K562 (cell line): ENCODE results near the gene INPP5K. TPM values are rescaled to one million over a fixed set of nuclear protein-coding genes. Genes with fewer than 3 reads are reported as not detected.

Experiments used
- ATAC-seq: fragments of 200-7000 bp; cut with Tn5 transposase; 3 replicates; pipeline ENCODE4 v1.9.1; 2020; ENCODE audit warnings: moderate library complexity
- BruUV-seq: library from RNA; stranded (reverse); fragments of 400-500 nt; replicated peaks from 2 replicates; lab custom pipeline; 2021; lab: Mats Ljungman, UMichigan
- CTCF ChIA-PET: fragments of 300-600 bp; formaldehyde crosslinking; extraction: SDS; loops from one replicate; lab custom pipeline; 2021; ENCODE audit warnings: low intra/inter-chr PET ratio; lab: Yijun Ruan, JAX
- POLR2A ChIA-PET: fragments of 300-600, 350-650 bp; sonication (Branson Sonifier 250); formaldehyde crosslinking; extraction: SDS; loops from one replicate; lab custom pipeline; 2021; ENCODE audit warnings: antibody characterized with exemption, inconsistent platforms; lab: Yijun Ruan, JAX
- DNase-seq, 4 experiments: peaks; one replicate each; pipeline versions ENCODE4 v3.0.0 to v3.0.0-alpha.2; 2011 to 2018; ENCODE audit warnings: low spot score in 3 of 4, mixed read lengths in 3 of 4; ENCODE audit errors: extremely low read depth in 1 of 4
- FAIRE-seq: peaks from 2 replicates; lab custom pipeline; 2011; peaks lifted over from hg19 to GRCh38; lab: Jason Lieb, UNC
- H2AFZ ChIP-seq: 2 replicates; pipeline ENCODE4 v1.6.0; 2011; ENCODE audit warnings: low read depth, low read length, control low read depth, inconsistent platforms
- H3K27ac ChIP-seq: fragments of 200-600 bp; 3 replicates; pipeline ENCODE4 v1.8.0; 2011; ENCODE audit warnings: low read depth, mild to moderate bottlenecking, control low read depth, inconsistent platforms, low read length, moderate library complexity, mixed read lengths; ENCODE audit errors: extremely low read depth
- H3K27me3 ChIP-seq, 2 experiments: fragments of 300-600 bp in 1 of 2; 2 replicates in 1 of 2; 3 replicates in 1 of 2; pipeline versions ENCODE4 v1.6.0 to v1.8.0; 2011; ENCODE audit warnings: inconsistent platforms in 2 of 2, low read length in 2 of 2, mild to moderate bottlenecking in 1 of 2, mixed read lengths in 1 of 2, moderate library complexity in 1 of 2; ENCODE audit not compliant: control insufficient read depth in 2 of 2, insufficient read depth in 2 of 2
- H3K36me3 ChIP-seq: fragments of 300-600 bp; 3 replicates; pipeline ENCODE4 v1.8.0; 2011; ENCODE audit warnings: mild to moderate bottlenecking, low read length, inconsistent platforms; ENCODE audit not compliant: control insufficient read depth, insufficient read depth
- H3K4me1 ChIP-seq, 2 experiments: fragments of 200-600 bp in 1 of 2; replicated peaks in 1 of 2; 2 replicates in 1 of 2; 3 replicates in 1 of 2; pipeline versions ENCODE4 v1.5.1 to v1.8.0; 2011; ENCODE audit warnings: inconsistent platforms in 2 of 2, low read length in 2 of 2, mild to moderate bottlenecking in 1 of 2, mixed read lengths in 1 of 2, moderate library complexity in 1 of 2; ENCODE audit not compliant: control insufficient read depth in 2 of 2, insufficient read depth in 2 of 2
- H3K4me2 ChIP-seq: 2 replicates; pipeline ENCODE4 v1.6.1; 2011; ENCODE audit warnings: low read length, control low read depth, inconsistent platforms, mixed read lengths; ENCODE audit not compliant: insufficient read depth
- H3K4me3 ChIP-seq: fragments of 200-600 bp; sonication (generic), shearing (Covaris generic); 2 replicates; pipeline ENCODE4 v1.5.1; 2016; ENCODE audit warnings: control low read depth, inconsistent platforms
- H3K79me2 ChIP-seq: fragments of 200-600 bp; 3 replicates; pipeline ENCODE4 v1.8.0; 2011; ENCODE audit warnings: low read length, inconsistent platforms; ENCODE audit not compliant: control insufficient read depth, insufficient read depth
- H3K9ac ChIP-seq, 2 experiments: 2 replicates each; pipeline versions ENCODE4 v1.6.0 to v1.6.1; 2011; ENCODE audit warnings: low read depth in 2 of 2, low read length in 2 of 2, control low read depth in 1 of 2, inconsistent platforms in 1 of 2, mild to moderate bottlenecking in 1 of 2, mixed read lengths in 1 of 2; ENCODE audit not compliant: insufficient read depth in 1 of 2
- H3K9me1 ChIP-seq: one replicate; pipeline ENCODE4 v1.6.0; 2011; ENCODE audit warnings: inconsistent platforms, mild to moderate bottlenecking, low read length, moderate library complexity; ENCODE audit not compliant: control insufficient read depth, insufficient read depth
- H3K9me3 ChIP-seq: replicated peaks from 2 replicates; pipeline ENCODE4 v1.5.1; 2011; ENCODE audit warnings: low read depth, low read length, inconsistent platforms; ENCODE audit not compliant: control insufficient read depth, insufficient read depth
- H4K20me1 ChIP-seq: replicated peaks from 2 replicates; pipeline ENCODE4 v1.6.1; 2011; ENCODE audit warnings: low read length, inconsistent platforms, mixed read lengths; ENCODE audit not compliant: control insufficient read depth, insufficient read depth
- HOXB6 ChIP-seq: fragments of 250-450 bp; sonication (Bioruptor Pico); IDR thresholded peaks from 2 replicates; pipeline ENCODE4 v1.5.1; 2022; ENCODE audit warnings: mild to moderate bottlenecking, borderline replicate concordance
- LARP7 ChIP-seq: fragments of 450-650 bp; IDR thresholded peaks from 2 replicates; pipeline ENCODE4 v1.6.1; 2016
- MAFK ChIP-seq: IDR thresholded peaks from 2 replicates; pipeline ENCODE4 v1.6.1; 2011; ENCODE audit warnings: low read length, improper control_type of control experiment
- MTA1 ChIP-seq: fragments of 450-650 bp; IDR thresholded peaks from 2 replicates; pipeline ENCODE4 v1.6.1; 2017; ENCODE audit warnings: borderline replicate concordance
- PHB2 ChIP-seq: fragments of 450-650 bp; IDR thresholded peaks from 2 replicates; pipeline ENCODE4 v1.6.1; 2017; ENCODE audit warnings: low read depth
- RB1 ChIP-seq: fragments of 450-650 bp; IDR thresholded peaks from 2 replicates; pipeline ENCODE4 v1.6.1; 2017; ENCODE audit warnings: low read depth, mild to moderate bottlenecking
- SUPT5H ChIP-seq: fragments of 450-650 bp; IDR thresholded peaks from 2 replicates; pipeline ENCODE4 v1.6.1; 2016
- TAF7 ChIP-seq: fragments of 450-650 bp; IDR thresholded peaks from 2 replicates; pipeline ENCODE4 v1.6.1; 2016; ENCODE audit warnings: missing genetic modification characterization, missing compliant biosample characterization
- ZNF133 ChIP-seq: fragments of 250-450 bp; sonication (Bioruptor Pico); IDR thresholded peaks from 2 replicates; pipeline ENCODE4 v1.4.0; 2020; ENCODE audit warnings: mild to moderate bottlenecking
- ZNF586 ChIP-seq: fragments of 450-650 bp; formaldehyde crosslinking; conservative IDR thresholded peaks from 2 replicates; pipeline ENCODE4 v1.4.0; 2020; ENCODE audit warnings: mild to moderate bottlenecking, moderate library complexity
- WGBS: fragments of 100-300 bp; shearing (Covaris generic); methylation state at CpG from one replicate; pipeline ENCODE4 v1.1.6; 2016; ENCODE audit warnings: low coverage, mixed read lengths; ENCODE audit not compliant: insufficient coverage; ENCODE audit errors: missing lambda C conversion rate; 5-methylcytosine and 5-hydroxymethylcytosine counted together
- in situ Hi-C: fragments of 300-500 bp; cut with MboI; formaldehyde crosslinking; loops from 4 replicates; pipeline ENCODE4 v1.15.0; 2018; ENCODE audit warnings: inconsistent platforms, mixed read lengths
- intact Hi-C: fragments of 100-400 bp; cut with micrococcal nuclease; formaldehyde crosslinking; loops from 2 replicates; pipeline ENCODE4 v1.14.2; 2022
- polyA plus RNA-seq, 8 experiments: library from polyadenylated mRNA; depleted of rRNA in 4 of 8; stranded (reverse) in 5 of 8; unstranded in 3 of 8; fragments of >200 nt; fragmentation: Nextera tagmentation in 2 of 8; fragmentation: Illumina TruSeq in 1 of 8; extraction: Ambion mirVana in 2 of 8; extraction: Trizol in 1 of 8; gene quantifications; 2 replicates each; pipeline versions ENCODE4 v1.2.1 to v1.2.3, GENCODE V29; 2011 to 2014; ENCODE audit warnings: inconsistent platforms in 1 of 8, missing spikeins in 1 of 8
- total RNA-seq, 7 experiments: library from RNA; depleted of rRNA in 6 of 7; stranded (reverse); fragments of >200 nt in 6 of 7; fragmentation: Illumina TruSeq in 2 of 7; extraction: Trizol in 2 of 7; gene quantifications; 2 replicates each; pipeline versions ENCODE4 v1.2.1 to v1.2.3, GENCODE V29; 2011 to 2021; ENCODE audit warnings: low replicate concordance in 1 of 7
- TF ChIP-seq, protein P1 (sequence below): sonication (generic); formaldehyde crosslinking; IDR thresholded peaks from 2 replicates; pipeline ENCODE4 v1.8.1; 2023; ENCODE audit warnings: mild to moderate bottlenecking, missing genetic modification reagents

The INPP5K gene
- total and polyA plus RNA-seq, 9 of the 15 experiments (the other 6 are each of a cell fraction or from before 2014, with no cell fraction given) = 0.63 to 15.1 (median 10.1) TPM

DNA sequence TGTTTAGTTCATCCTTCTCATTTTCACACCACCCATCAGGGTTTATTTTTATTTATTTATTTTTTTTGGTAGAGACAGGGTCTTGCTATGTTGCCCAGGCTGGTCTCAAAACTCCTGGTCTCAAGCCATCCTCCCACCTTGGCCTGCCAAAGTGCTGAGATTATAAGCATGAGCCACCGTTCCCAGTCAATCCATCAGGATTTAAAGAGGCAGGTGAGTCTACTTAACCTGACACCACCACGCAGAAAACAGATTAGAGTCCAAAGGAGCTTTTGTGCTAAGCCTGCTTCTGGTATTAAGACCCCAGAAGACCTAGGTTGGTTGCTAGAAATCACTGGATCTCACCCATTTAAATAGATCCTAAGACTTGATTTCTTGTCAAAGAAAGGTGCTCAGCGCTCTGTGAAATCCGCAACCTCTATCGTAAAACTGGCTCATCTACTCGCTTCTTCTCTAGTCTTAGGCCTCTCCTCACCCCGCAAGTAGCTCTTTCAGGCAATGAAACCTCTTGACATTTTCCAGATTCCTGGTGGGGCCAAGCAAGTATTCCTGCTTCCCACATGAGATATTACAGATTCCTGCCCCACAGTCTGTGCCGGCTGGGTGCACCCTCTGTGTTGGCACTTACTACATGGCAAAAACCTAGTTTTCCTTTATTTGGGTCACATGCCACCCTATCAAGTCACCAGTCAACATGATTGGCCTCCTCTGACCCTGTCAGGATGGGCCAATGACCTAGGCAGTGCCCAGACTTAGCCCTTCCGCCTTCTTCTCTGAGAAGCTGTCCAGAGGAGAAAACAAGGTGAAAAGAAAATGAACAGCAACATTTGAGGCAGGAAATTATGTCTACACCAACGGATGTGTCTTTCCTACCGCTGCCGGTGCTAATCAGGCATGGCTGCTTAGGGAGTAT, 37.2 kb upstream of the INPP5K start:
- H2AFZ ChIP-seq = no peak overlapping the region
- BruUV-seq = no TSS peak
- in situ Hi-C loops = no loop called here
- H3K9me1 ChIP-seq = no peaks in the 10 kb centered on the region
- no peak overlapping the region for H3K4me3 ChIP-seq
- no peak overlapping the region for H3K9ac ChIP-seq
- TF ChIP-seq TAF7 (no peak), MTA1 (no peak)
- CTCF ChIA-PET = no interaction called here
- no peak overlapping the region for H3K4me2 ChIP-seq
- H3K27me3 ChIP-seq = no peaks in the 10 kb centered on the region
- H3K4me1 ChIP-seq = peaks cover 11 to 35% of the 10 kb centered on the region in 2 experiments; a peak in 4 of 5 replicates
- no peak for FAIRE-seq
- ATAC-seq = no peak
- no peak overlapping the region for H3K27ac ChIP-seq
- DNase-seq = no peak
- peaks cover 7% of the 10 kb centered on the region for H4K20me1 ChIP-seq
- WGBS = 96% methylated on average over 12 of the region's 12 CpGs
- intact Hi-C loops = no loop called here
- H3K79me2 ChIP-seq = peaks cover 5% of the 10 kb centered on the region
- POLR2A ChIA-PET = interaction anchor here (0.7 to 0.9 kb wide), 2 partner anchors 38 to 161 kb away, joined by 3 read pairs; no protein-coding TSS in a partner anchor
- H3K9me3 ChIP-seq = no peaks in the 10 kb centered on the region; the same call in 1 of the 2 replicates
- peaks cover 62% of the 10 kb centered on the region; the same call in 2 of the 3 replicates for H3K36me3 ChIP-seq

DNA sequence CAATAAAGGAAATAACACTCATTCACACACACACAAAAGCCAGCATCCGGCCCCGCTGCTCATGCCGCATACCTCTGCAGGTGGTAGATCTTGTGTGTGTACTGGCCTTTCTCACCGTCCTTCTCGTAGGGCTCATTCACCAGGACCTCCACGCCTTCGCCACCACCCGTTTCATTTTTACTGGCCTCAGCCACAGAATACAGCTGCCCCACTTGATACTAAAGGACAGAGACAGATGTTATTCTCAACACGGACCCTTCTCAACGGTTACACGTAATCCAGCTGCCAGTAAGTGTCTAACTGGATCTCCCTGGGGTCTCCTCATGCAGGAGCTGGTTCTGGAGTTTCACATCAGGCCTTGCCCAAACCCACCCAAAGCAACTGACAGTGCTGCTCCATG, 36.5 kb upstream of the INPP5K start:
- no peak overlapping the region for H3K9ac ChIP-seq
- peaks cover 12 to 40% of the 10 kb centered on the region in 2 experiments; a peak in 4 of 5 replicates for H3K4me1 ChIP-seq
- ATAC-seq (no peak), DNase-seq (no peak), FAIRE-seq (no peak)
- no peak overlapping the region for H2AFZ ChIP-seq
- ChIA-PET POLR2A (no interaction called here), CTCF (no interaction called here)
- TF ChIP-seq, protein P1, sequence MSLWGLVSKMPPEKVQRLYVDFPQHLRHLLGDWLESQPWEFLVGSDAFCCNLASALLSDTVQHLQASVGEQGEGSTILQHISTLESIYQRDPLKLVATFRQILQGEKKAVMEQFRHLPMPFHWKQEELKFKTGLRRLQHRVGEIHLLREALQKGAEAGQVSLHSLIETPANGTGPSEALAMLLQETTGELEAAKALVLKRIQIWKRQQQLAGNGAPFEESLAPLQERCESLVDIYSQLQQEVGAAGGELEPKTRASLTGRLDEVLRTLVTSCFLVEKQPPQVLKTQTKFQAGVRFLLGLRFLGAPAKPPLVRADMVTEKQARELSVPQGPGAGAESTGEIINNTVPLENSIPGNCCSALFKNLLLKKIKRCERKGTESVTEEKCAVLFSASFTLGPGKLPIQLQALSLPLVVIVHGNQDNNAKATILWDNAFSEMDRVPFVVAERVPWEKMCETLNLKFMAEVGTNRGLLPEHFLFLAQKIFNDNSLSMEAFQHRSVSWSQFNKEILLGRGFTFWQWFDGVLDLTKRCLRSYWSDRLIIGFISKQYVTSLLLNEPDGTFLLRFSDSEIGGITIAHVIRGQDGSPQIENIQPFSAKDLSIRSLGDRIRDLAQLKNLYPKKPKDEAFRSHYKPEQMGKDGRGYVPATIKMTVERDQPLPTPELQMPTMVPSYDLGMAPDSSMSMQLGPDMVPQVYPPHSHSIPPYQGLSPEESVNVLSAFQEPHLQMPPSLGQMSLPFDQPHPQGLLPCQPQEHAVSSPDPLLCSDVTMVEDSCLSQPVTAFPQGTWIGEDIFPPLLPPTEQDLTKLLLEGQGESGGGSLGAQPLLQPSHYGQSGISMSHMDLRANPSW = no peak
- TF ChIP-seq MAFK (no peak), SUPT5H (no peak), HOXB6 (CRISPR knock-in tag) (no peak), ZNF133 (CRISPR knock-in tag) (no peak), ZNF586 (CRISPR knock-in tag) (no peak), RB1 (no peak), PHB2 (no peak), LARP7 (no peak)
- intact Hi-C loops = no loop called here
- peaks cover 64% of the 10 kb centered on the region; the same call in 2 of the 3 replicates for H3K36me3 ChIP-seq
- WGBS = 91% methylated on average over 11 of the region's 11 CpGs
- H3K4me2 ChIP-seq = no peak overlapping the region
- BruUV-seq = no TSS peak
- peaks cover 7% of the 10 kb centered on the region for H4K20me1 ChIP-seq
- H3K27ac ChIP-seq = no peak overlapping the region
- no peaks in the 10 kb centered on the region; the same call in 1 of the 2 replicates for H3K9me3 ChIP-seq
- no peak overlapping the region for H3K4me3 ChIP-seq
- H3K27me3 ChIP-seq = no peaks in the 10 kb centered on the region
- H3K79me2 ChIP-seq = no peaks in the 10 kb centered on the region; the same call in 1 of the 3 replicates
- in situ Hi-C loops = no loop called here
- no peaks in the 10 kb centered on the region for H3K9me1 ChIP-seq
